ENCODE measurements around the gene HOXA2. TPM values are rescaled to one million over a fixed set of nuclear protein-coding genes. Genes with fewer than 3 reads are reported as not detected.

HOXA2 gene
- total and polyA plus RNA-seq, 2 experiments from 2014 or later = 0.07 TPM; not detected in 1

DNA sequence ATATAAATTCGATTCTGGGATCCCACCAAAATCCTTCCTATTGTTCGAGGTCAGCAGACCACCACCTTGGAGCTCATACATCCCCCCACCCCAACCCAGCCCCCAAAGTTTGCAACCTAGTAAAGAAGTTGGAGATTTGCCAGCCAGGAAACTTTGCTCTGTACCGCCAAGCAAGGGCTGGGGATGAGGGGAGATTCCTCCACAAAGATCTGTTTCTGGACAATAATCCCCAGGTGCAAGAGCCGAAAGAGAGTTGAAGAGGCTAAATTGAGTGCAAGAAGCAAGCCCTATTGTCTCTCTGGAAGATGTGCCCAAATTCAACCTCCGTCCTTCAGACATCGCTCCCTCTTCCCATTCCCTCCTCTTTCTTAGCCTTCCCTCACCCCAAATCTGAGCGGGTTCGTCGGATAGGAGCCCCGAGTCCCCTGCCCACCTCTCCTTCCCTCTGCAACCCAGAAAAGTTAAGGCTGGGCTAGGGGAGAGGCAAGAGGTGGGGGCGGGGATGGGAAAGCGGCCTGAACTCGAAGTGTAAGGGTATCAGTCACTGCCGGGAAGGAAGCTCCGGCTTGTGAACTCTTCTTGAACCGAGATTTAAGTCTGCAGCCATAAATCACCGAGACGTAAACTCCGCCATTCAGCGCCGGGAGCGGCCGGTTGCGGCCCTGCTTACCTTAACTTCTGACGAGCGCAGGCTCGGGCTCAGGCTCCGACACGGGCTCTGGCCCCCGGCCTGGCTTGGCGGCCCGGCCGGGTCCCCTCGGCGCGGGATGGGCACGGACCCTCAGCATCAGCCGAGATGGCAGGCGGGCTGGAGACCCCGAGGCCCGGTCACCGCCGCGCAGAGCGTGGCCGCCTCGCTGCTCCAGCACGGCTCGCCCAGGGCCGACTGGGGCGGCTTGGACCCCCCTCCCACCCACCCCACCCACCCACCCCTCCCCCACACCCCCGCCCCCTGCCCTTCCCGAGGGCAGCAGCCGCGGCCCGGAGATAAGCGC, 10.8 kb upstream of the HOXA2 start:
- Histone ChIP-seq H3K27ac (peak overlapping the region; percentile 80), H3K9me2 (replicated peaks; ENCODE audit: insufficient read depth) (no peaks in the 10 kb centered on the region), H3K27me3 (peaks cover 75% of the 10 kb centered on the region), H4K20me1 (ENCODE audit: insufficient read depth, poor library complexity, severe bottlenecking) (no peaks in the 10 kb centered on the region), H3K4me2 (peak overlapping the region; percentile 91), H2AFZ (peak overlapping the region; percentile 10), H3K4me1 (ENCODE audit: insufficient read depth) (peaks cover 18% of the 10 kb centered on the region), H3K36me3 (replicated peaks; ENCODE audit: insufficient read depth, low read depth) (no peaks in the 10 kb centered on the region), H3K9me3 (ENCODE audit: low read depth) (no peaks in the 10 kb centered on the region), H3K4me3 (peak overlapping the region; percentile 24), H3K79me2 (peaks cover 24% of the 10 kb centered on the region)
- WGBS (ENCODE audit: low lambda C conversion rate, missing lambda C conversion rate) = 8% methylated on average over 39 of the region's 57 CpGs
- TF ChIP-seq EZH2phosphoT487 (IDR thresholded peaks at IDR 0.05; ENCODE audit: low read depth, severe bottlenecking, unreplicated experiment) (peak; percentile 65), EZH2 (IDR thresholded peaks at IDR 0.05; ENCODE audit: borderline replicate concordance) (peak; percentile 91)
- TF ChIP-seq, protein P1, sequence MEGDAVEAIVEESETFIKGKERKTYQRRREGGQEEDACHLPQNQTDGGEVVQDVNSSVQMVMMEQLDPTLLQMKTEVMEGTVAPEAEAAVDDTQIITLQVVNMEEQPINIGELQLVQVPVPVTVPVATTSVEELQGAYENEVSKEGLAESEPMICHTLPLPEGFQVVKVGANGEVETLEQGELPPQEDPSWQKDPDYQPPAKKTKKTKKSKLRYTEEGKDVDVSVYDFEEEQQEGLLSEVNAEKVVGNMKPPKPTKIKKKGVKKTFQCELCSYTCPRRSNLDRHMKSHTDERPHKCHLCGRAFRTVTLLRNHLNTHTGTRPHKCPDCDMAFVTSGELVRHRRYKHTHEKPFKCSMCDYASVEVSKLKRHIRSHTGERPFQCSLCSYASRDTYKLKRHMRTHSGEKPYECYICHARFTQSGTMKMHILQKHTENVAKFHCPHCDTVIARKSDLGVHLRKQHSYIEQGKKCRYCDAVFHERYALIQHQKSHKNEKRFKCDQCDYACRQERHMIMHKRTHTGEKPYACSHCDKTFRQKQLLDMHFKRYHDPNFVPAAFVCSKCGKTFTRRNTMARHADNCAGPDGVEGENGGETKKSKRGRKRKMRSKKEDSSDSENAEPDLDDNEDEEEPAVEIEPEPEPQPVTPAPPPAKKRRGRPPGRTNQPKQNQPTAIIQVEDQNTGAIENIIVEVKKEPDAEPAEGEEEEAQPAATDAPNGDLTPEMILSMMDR (IDR thresholded peaks at IDR 0.05; ENCODE audit: poor library complexity) = no peak
- peak; percentile 84 for DNase-seq (ENCODE audit: low spot score)

GRCh38 chr7:27112361-27112760, 9.9 kb upstream of the HOXA2 start:
- TF ChIP-seq EZH2 (IDR thresholded peaks at IDR 0.05; ENCODE audit: borderline replicate concordance) = no peak
- no peak overlapping the region for H3K4me3 ChIP-seq
- H2AFZ ChIP-seq = no peak overlapping the region
- H3K79me2 ChIP-seq = peaks cover 20% of the 10 kb centered on the region
- H3K27ac ChIP-seq = peak overlapping the region; percentile 80
- peak overlapping the region; percentile 91 for H3K4me2 ChIP-seq
- peaks cover 18% of the 10 kb centered on the region for H3K4me1 ChIP-seq (ENCODE audit: insufficient read depth)
- DNase-seq (ENCODE audit: low spot score) = no peak
- H4K20me1 ChIP-seq (ENCODE audit: insufficient read depth, poor library complexity, severe bottlenecking) = no peaks in the 10 kb centered on the region
- no peaks in the 10 kb centered on the region for H3K36me3 ChIP-seq (replicated peaks; ENCODE audit: insufficient read depth, low read depth)
- WGBS (ENCODE audit: low lambda C conversion rate, missing lambda C conversion rate) = 56% methylated on average over 4 of the region's 4 CpGs
- peaks cover 80% of the 10 kb centered on the region for H3K27me3 ChIP-seq
- H3K9me2 ChIP-seq (replicated peaks; ENCODE audit: insufficient read depth) = no peaks in the 10 kb centered on the region
- no peaks in the 10 kb centered on the region for H3K9me3 ChIP-seq (ENCODE audit: low read depth)

DNA sequence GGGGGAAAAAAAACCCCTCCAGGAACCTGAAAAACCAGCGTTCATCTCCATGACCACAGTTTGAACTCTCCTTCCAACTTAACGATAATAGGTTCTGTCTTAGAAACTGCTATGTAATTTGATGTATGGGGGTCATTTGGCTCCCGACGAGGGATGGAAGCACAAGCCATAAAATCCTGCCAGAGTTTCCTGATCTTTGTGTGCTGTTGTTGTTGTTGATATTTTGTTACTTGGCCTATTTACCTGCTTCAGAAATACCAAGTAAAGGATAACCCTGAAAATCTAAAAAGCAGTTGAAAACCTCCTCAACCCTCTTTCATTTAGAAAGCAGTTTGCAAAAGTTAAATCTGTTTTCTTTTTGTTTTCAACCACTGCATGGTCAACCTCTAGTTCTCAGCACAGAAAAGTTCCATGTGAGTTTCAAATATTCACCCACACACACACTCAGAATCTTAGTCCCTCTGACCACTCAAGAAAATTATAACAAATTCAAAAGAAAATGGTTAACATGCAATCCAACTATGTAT, 9.3 kb upstream of the HOXA2 start:
- H3K9me2 ChIP-seq (replicated peaks; ENCODE audit: insufficient read depth) = no peaks in the 10 kb centered on the region
- no peak overlapping the region for H3K4me3 ChIP-seq
- no peak overlapping the region for H2AFZ ChIP-seq
- no peak for DNase-seq (ENCODE audit: low spot score)
- H4K20me1 ChIP-seq (ENCODE audit: insufficient read depth, poor library complexity, severe bottlenecking) = no peaks in the 10 kb centered on the region
- H3K27me3 ChIP-seq = peaks cover 81% of the 10 kb centered on the region
- H3K36me3 ChIP-seq (replicated peaks; ENCODE audit: insufficient read depth, low read depth) = no peaks in the 10 kb centered on the region
- H3K9me3 ChIP-seq (ENCODE audit: low read depth) = no peaks in the 10 kb centered on the region
- H3K4me1 ChIP-seq (ENCODE audit: insufficient read depth) = peaks cover 19% of the 10 kb centered on the region
- TF ChIP-seq EZH2 (IDR thresholded peaks at IDR 0.05; ENCODE audit: borderline replicate concordance) (no peak), EZH2phosphoT487 (IDR thresholded peaks at IDR 0.05; ENCODE audit: low read depth, severe bottlenecking, unreplicated experiment) (no peak)
- TF ChIP-seq, protein P1 (IDR thresholded peaks at IDR 0.05; ENCODE audit: poor library complexity) = no peak
- peak overlapping the region; percentile 91 for H3K4me2 ChIP-seq
- H3K79me2 ChIP-seq = peaks cover 18% of the 10 kb centered on the region
- WGBS (ENCODE audit: low lambda C conversion rate, missing lambda C conversion rate) = 25% methylated on average over 4 of the region's 4 CpGs
- peak overlapping the region; percentile 56 for H3K27ac ChIP-seq

Data from hepatocyte (in vitro differentiated cells).